ENCODE measurements around the gene HEXD.

HEXD gene

DNA sequence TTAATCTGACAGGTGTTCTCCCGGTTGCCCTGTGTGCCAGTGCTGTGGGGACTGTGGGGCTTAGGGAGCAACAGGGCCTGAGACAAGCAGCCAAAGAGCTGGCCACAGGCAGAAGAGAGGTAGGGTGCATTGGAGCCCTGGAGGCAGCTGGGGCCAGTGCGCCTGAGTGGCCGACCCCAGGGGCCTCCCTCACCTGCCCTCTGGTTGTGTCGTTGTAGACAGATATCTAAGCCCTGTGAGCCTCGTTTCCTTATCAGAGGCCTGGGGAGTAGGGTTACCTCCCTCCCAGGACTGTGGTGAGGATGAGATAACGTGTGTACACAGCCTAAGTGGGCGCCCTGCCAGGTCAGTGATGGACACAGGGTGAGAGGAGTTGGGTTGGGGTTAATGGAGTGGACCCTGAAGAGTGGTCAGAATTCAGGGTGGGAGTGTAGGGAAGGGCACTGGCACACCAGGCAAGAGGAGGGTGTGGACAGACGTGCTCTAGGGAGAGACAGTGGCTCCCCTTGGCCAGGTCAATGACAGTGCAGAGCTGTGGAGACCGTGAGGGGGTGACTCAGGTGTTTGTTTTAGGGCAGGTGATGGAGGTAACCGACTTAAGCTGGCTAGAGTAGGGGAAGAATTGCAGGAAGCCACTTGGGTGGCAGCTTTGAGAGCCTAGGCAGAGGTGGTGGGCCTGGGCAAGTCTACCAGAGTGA is 43.8 kb downstream of the HEXD start:
- no peak for DNase-seq

DNA sequence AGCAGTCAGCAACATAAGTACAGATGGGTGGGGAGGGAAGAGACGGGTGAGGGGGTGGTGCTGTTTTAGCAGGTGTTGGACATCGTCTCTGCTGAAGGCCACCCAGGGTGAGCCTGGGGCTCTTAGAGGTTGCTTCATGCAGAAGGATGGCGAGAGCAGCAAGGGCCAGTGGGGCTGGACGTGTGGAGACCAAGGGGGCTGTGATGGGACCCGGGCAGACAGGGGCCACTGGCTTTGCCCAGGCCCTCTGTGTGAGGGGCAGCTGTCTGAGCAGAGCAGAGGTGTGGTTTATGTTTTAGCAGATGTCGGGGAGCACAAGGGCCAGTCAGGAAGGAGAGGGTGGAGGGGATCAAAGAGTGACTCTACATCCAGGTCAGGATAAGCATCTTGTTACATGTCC is 45.2 kb downstream of the HEXD start:
- no peak for DNase-seq

DNA sequence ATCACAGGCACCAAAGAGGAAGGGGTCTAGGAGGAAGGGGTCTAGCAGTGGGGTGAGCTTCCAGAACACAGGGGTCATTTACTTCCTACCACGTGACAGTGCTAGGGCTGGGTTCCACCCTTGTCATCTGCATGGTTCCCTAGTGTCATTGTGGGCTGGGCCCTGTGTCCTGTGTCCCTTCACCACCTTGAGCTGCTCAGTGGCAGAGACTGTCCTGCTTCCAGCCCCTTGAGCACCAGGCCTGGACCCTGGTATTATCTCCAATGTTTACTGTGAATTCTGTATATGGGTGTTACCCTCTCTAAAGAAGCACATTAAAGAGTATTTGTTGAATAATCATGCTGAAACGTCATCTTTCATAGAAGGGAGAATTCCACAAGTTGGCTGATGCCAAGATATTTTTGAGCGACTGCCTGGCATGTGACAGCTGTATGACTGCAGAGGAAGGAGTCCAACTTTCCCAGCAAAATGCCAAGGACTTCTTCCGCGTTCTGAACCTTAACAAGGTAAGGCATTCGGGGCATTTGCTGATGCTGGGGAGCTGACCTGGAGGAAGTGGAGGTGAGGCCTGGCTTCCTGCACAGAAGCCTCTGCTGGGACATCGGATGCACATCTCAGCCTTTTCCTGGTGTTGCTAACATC is 45.9 kb downstream of the HEXD start:
- no peak for DNase-seq

DNA sequence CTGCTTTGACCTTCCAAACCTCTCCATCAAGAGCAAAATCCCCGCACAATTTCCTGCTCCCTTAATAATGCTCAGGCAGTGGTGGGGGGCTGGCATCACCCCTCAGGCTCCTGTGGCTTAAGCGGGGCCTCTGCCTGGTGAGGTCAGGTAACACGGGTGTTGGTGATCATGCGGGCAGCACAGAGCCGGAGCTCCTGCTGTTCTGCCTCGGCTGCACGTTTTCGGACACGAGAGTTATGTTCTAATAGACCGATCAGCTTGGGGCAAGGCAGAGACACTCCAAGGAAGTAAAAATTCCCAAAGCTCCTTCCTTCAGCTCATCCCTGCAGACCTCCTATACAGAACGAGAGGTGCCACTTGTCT is 46.4 kb downstream of the HEXD start:
- DNase-seq: no peak

DNA sequence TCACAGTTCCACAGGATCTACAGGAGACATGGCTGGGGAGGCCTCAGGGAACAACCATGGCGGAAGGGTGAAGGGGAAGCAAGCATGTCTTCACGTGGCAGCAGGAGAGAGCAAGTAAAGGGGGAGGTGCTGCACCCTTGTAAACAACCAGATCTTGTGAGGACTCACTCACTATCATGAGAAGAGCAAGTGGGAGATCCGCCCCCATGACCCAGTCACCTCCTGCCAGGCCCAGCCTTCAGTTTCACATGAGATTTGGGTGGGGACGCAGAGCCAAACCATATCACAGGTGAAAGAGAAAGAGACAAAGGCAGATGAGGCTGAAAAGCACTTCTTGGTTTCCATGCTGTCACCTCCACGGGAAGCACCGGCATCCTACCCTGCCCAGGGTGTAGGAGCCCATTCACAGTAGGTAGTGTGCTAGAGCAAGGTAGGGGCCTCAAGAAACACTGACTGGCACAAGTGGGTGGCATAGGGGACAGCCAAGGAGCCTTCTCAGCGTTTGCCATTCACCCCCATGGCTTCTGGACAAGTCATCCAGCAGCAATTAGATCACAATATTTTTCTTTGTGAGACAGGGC is 47.0 kb downstream of the HEXD start:
- no peak for DNase-seq

DNA sequence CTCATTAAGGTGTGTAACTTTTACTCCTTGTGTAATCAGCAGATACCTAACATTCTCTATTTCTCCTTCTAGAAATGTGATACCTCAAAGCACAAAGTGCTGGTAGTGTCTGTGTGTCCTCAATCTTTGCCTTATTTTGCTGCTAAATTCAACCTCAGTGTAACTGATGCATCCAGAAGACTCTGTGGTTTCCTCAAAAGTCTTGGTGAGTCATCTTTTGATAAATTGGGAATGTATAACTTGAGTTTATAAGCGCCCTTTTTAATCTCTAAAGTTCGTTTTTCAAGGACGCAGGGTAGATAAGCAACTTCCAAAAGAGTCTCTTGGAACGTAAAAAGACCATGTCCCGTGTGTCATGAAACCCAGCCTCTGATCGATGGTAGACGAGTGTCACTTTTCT is 50.5 kb downstream of the HEXD start:
- no peak for DNase-seq

DNA sequence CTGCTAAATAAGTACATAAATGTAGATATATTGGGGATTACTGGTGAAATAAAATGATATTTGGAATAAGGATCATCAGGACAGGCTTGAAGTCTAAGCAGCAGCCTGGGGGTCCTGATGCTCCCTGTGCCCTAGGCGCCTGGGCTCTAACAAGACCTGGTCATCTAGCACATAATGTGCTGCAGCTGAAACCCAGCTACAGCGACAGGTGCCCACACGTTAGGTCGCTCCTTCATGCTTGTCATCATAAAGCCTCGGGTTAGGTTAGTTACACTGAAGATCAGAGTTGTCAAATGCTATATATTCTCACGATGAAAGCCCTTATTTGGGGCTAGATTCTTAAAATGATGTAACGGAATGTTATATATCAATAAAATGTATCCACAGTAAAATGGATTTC is 51.9 kb downstream of the HEXD start:
- DNase-seq: no peak

DNA sequence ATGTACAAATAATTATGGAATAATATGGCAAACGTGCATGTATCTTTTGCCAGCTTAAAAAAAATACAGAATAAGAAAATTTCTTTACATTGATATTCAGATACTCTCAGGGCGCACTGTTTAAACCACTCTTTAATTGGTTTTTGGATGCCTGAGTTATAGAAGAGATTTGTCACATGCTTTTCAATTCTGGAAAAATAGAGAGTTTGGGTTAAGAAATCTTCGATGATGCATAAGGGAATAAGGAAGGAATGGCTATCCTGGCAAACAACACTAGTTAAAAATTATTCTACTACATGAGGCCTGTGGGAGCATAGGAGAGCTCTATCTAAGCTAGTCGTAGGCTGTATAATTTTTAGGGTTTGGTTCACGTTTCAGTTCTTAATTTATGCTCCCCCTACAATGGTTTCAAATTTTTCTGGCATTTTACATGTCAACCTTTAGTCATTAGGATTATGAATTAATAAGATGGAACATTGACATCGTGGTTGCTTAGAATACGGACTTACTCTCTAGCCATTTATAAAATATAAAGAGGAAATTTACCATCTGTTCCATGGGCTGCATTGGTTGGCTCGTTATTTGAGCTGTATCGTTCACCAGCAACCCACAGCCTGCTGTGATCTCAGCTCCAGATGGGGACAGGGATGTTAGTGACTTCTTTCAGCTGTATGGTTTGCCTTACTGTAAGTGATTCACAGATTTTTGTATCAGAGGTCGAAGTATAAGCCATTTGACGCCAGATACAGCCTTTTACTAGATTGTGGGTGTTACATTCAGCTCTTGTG is 56.3 kb downstream of the HEXD start:
- DNase-seq: no peak

DNA sequence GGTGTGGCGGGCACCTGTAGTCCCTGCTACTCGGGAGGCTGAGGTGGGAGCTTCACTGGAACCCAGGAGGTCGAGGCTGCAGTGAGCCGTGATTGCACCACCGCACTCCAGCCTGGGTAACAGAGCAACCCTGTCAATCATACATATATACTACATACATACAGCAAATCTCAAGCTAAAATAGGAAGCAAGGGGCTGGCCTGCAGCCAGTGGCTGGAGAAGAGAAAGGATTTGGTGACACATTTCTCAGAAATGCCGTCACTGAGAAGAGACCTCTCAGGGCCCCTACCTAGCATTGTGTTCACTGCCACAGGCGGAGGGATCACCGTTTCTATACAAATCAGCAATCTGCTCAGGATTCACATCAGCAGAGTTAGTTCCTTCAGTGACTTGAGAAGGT is 57.3 kb downstream of the HEXD start:
- DNase-seq: no peak

DNA sequence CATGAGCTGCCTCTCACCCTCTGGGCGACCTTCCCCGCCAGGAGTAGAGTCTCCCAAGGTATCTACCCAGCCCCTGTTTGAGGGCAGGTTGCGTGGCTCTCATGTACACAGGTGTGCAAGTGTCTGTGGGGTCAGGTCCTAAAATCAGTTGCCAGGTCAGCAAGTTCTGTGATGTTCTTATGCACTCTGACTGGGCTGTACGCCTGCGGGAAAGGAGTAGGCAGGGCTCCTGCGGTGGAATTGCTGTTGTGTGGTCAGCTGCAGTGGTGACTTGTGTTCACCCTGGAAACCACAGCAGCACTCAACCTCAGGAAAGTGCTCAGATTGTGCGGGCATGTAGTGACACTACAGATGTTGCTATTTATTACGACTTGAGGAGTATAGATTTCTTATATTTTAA is 59.8 kb downstream of the HEXD start:
- no peak for DNase-seq

DNA sequence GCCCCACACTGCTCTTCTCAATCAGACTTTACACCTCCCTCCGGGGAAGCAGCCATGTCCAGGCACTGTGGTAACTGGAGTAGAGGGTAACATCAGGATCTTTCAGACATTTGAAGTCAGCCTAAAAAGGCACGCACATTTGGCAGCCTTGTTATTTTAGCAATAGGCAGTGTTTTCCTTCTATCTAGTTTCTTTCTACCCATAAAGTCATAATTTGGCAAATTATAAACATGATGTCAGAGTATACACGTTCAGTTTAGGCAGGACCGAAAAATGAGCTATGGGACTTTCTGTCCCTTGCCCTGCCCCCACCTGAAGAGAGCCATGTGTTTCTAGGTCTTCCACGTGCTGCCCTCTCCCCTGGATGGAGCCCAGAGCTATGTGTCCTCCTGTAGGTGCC is 61.5 kb downstream of the HEXD start:
- no peak for DNase-seq

DNA sequence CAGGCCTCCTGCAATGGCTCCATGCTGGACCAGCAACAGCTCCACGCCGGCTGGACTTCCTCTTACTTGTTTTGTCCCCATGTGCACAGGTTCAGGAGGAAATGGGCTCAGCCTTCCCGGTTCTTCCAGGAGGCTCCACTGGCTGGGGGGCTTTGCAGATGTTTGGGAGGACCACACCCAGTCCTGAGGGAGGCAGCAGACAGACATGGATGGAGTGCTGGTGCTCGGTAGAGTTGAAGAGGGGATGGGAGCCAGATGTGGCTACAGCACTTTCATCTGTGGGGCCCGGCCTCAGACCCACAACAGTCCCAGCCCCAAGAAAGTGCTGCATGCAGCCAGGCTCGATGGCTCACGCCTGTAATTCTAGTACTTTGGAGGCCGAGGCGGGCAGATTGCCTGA is 62.2 kb downstream of the HEXD start:
- no peak for DNase-seq

DNA sequence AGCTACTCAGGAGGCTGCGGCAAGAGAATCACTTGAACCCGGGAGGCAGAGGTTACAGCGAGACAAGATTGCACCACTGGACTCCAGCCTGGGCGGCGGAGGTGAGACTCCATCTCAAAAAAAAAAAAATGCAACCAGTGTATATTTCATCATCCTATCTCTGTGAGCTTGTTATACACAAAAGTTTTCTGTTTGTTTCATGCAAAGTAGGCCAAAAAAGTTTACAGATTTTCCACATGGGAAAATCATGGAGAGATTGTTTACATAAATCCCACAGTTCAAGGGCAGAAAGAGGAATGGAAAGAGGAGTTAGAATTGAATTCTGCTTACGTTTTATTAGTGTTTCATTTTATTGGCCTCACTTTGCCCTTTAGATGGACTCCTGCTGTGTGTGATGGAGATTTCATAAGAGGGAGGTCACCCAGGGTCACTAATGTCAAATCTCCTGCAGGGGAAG is 65.1 kb downstream of the HEXD start:
- no peak for DNase-seq

DNA sequence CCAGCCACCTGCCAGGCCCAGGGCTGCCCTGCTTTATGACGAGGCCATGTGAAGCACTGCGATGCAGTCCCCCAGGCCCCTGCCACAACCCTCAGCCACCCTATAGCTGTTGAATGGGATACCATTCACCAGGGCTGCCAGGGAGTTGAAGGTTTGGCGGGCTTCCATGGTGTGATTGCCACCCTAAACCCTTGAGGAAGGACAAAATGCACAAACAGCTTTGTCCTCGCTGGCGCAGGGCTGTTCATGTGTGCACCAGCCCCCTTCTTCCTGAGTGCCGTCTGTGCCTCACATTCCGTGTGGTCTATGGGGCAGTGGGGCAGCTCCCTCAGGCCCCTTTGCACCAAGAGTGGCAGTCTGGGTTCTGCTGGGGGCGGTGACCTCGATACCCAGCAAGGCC is 65.7 kb downstream of the HEXD start:
- DNase-seq: no peak

DNA sequence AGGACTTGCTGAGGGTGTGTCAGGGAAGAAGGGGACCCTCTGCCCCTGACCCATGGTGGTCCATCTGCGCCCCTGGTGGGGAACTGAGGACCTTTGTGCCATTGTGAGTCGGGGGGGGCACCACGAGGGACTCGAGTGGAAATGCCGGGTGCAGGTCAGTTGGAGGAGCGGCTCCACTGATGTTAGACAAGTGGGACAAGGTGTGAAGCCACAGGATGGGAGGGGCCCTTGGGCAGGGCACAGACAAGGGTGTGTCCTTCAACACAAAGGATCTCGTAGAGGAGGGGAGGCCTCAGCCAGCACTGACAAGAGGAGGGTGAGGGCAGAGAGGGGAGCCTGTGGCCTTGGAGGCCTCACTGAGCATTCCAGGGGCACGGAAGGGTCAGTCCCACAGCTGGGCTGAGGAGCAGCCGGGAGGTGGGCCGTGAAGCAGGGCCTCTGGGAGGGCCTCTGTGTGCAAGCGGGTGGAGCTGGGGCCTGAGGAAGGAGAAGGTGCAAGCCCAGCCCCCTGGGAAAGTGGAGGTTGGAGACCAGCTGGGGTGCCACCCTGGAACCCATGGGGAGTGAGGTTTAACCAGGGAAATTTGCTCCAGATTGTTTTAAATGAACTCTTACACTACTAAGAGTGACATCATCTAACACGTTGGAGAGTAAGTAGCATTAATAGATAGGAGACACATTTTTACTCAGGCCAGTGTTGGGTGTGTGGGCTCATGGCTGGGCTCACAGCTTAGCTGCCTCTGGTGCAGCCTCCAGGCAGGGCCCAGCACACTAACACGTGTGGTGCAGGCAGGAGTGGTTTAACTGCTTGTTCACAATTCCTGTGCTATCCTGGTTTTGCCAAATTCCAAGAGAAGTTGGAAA is 68.3 kb downstream of the HEXD start:
- DNase-seq: no peak

DNA sequence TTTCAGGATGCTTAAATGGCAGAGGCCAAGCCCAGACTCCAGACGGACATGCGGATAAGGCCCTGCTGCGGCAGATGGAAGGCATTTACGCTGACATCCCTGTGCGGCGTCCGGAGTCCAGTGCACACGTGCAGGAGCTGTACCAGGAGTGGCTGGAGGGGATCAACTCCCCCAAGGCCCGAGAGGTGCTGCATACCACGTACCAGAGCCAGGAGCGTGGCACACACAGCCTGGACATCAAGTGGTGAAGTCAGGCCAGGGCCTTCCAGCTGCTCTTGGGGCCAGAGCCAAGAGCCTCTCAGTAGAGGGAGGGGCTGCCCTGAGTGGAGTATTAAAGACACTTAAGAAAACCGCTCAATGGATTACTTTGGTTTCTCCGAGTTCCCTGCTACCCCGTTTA is 69.8 kb downstream of the HEXD start:
- DNase-seq: no peak

DNA sequence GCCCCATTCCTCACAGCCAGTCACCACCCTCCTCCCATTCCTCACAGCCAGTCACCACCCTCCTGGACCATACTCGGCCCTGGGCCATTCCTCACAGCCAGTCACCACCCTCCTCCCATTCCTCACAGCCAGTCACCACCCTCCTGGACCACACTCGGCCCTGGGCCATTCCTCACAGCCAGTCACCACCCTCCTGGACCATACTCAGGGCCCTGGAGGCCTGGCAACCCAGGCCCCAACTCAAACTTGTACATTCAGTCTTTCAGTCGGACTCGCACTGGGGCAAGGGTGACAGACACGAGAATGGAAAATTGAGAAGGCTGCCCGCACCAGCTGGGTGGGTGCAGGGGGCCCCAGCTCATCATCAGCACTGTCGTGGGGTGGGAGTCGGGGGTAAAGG is 71.0 kb downstream of the HEXD start:
- no peak for DNase-seq

DNA sequence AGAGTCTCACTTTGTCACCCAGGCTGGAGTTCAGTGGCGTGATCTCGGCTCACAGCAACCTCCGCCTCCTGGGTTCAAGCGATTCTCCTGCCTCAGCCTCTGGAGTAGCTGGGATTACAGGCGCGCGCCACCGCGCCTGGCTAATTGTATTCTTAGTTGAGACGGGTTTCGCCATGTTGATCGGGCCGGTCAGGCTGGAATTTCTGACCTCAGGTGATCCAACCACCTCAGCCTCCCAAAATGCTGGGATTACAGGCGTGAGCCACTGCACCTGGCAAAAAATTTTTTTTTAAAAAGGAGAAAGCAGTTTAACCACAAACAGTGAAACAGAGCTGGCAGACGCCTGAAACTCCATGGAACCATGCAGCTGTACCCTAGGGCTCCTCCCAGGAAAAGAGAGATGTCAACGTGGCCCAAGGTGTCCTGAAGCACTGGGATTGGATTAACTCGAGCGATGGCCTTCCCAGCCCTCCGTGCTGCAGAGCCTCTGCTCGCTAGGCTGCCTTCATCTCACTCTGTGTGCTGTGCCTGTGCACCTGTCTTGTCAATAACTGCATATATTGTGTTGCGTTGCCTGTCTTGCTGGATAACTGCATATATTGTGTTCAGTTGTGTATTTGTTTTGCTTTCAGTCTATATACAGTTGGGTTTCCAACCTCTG is 71.8 kb downstream of the HEXD start:
- DNase-seq: no peak

DNA sequence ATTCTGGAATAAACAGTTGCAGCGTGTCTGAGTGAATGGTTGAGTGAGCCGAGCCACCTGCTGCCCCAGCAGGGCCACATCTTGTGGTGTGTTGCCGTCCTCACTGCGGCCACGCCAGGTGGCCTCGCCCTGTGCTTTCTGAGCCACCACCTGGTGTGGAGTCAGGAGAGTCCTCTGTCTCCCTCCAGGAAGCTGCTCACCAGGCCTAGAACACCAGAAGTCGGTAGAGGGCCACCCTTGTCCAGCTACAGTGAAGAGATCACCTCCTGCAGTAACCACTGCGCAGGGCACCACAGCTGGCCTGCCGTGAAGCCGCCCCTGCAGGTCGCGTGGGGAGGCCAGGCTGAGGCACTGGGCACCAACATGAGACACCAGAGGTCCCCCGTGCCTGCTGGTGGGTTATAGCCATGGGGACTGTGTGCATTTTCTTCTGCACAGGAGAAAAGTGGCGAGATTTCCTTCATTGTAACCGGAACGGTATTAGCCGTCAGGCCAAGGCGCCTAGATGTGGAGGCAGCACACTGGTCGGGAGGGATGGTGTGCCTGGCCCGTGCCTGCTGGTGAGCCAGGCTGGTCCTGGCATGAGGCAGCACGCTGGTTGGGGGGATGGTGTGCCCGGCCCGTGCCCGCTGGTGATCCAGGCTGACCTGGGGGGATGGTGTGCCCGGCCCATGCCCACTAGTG is 72.5 kb downstream of the HEXD start:
- DNase-seq: peak; percentile 31

DNA sequence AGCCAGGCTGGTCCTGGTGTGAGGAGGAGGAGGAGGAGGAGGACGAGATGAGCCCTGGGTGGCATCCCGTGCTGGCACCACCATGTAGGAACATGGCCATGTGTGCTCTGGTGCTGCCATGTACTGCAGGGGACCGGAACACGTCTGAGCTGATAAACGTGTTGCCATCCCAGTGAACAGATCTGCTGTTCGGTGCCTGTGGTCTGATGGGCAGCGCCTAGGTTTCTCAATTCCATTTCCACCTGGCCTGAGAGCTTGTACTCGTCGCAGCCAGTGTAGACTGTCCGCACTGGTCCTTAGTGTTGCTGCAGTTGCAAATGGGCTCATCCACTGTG is 73.0 kb downstream of the HEXD start:
- DNase-seq: no peak

DNA sequence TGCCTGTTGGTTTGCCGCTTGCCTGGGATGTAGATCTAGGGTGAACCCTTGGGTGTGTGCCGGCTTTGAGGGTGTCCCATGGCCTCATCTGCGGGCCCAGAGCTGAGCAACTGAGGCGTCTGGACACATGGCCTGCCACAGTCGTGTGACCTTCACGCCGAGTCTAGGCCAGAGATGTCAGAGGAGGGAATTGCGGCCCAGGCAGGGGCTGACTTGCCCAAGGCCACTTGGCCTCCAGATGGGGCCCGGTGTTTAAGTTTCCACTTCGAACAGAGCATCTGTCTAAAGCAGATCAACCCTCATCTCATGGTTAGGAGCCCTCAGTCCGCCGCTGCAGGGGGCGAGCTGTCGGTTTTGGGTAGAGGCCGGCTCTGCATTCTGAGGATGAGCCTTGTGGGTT is 73.4 kb downstream of the HEXD start:
- DNase-seq: no peak

All from eye (tissue), 1 donor.